GM21737 (cell line): ENCODE data around the gene PTGES2.
"Not testable (repeated sequence)": the region's sequence is repeated elsewhere in the genome, so short reads cannot be mapped to it uniquely, and the experiment has no call there.

ENCODE experiments used
- ATAC-seq: cut with Tn5 transposase; IDR thresholded peaks from one replicate; pipeline ENCODE4 v1.9.1; 2021; ENCODE audit warnings: mild to moderate bottlenecking, moderate library complexity; ENCODE audit not compliant: unreplicated experiment

The PTGES2 gene

GRCh38 chr9:128120741-128121465, 6.6 kb downstream of the PTGES2 start:
- no peak for ATAC-seq

- ATAC-seq: no peak
Observed at GRCh38 chr9:128120061-128120740, 7.3 kb downstream of the PTGES2 start.

GRCh38 chr9:128118971-128119665, 8.4 kb downstream of the PTGES2 start:
- ATAC-seq: no peak

GRCh38 chr9:128118472-128118857, 9.1 kb downstream of the PTGES2 start:
- ATAC-seq: no peak

- peak; percentile 47 for ATAC-seq
Observed at GRCh38 chr9:128117613-128118471, 9.7 kb downstream of the PTGES2 start.

GRCh38 chr9:128116104-128117083, 11.1 kb downstream of the PTGES2 start:
- ATAC-seq: no peak

- no peak for ATAC-seq
Observed at GRCh38 chr9:128115187-128116103, 12.1 kb downstream of the PTGES2 start.

- no peak for ATAC-seq
Observed at GRCh38 chr9:128114326-128115186, 13.0 kb downstream of the PTGES2 start.

- ATAC-seq: no peak
Observed at GRCh38 chr9:128113526-128114325, 13.8 kb downstream of the PTGES2 start.

- not testable (repeated sequence) for ATAC-seq
Observed at GRCh38 chr9:128111726-128112125, 15.8 kb downstream of the PTGES2 start.

GRCh38 chr9:128109050-128109709, 18.3 kb downstream of the PTGES2 start:
- no peak for ATAC-seq

- ATAC-seq: no peak
Observed at GRCh38 chr9:128108269-128109049, 19.1 kb downstream of the PTGES2 start.

GRCh38 chr9:128107468-128108268, 19.9 kb downstream of the PTGES2 start:
- ATAC-seq: no peak

GRCh38 chr9:128106940-128107467, 20.5 kb downstream of the PTGES2 start:
- no peak for ATAC-seq
